Measurements from ENCODE around the gene MAPKAPK3.
A peak's percentile ranks its signal among the peaks of the same experiment; 100 is the strongest.

Gene MAPKAPK3

GRCh38 chr3:50617096-50617791, at the start of gene MAPKAPK3:
MAPKAPK3 (plus strand) TSS chr3:50617151; CDS start chr3:50617566, 415 bp downstream.
- DNase-seq (ENCODE audit: low read depth): no peak

GRCh38 chr3:50567386-50568167, 49.4 kb upstream of the MAPKAPK3 start, which contains the start of gene C3orf18:
C3orf18 (minus strand) TSS chr3:50567747; CDS start chr3:50565699, 2,048 bp downstream.
- peak; percentile 84 for DNase-seq (ENCODE audit: low read depth)

- DNase-seq (ENCODE audit: low read depth): peak; percentile 89
Measured at GRCh38 chr3:50568947-50569749, 47.8 kb upstream of the MAPKAPK3 start, which contains the start of gene HEMK1. HEMK1 (plus strand) TSS chr3:50569522; CDS start chr3:50571105, 1,583 bp downstream.

- no peak for DNase-seq (ENCODE audit: low read depth)
Measured at GRCh38 chr3:50570508-50571279, 46.3 kb upstream of the MAPKAPK3 start.

- no peak for DNase-seq (ENCODE audit: low read depth)
Measured at GRCh38 chr3:50571486-50571885, 45.5 kb upstream of the MAPKAPK3 start.

GRCh38 chr3:50572158-50572557, 44.8 kb upstream of the MAPKAPK3 start:
- DNase-seq (ENCODE audit: low read depth): peak; percentile 48

- no peak for DNase-seq (ENCODE audit: low read depth)
Measured at GRCh38 chr3:50572801-50573371, 44.1 kb upstream of the MAPKAPK3 start.

- no peak for DNase-seq (ENCODE audit: low read depth)
Measured at GRCh38 chr3:50573566-50574443, 43.1 kb upstream of the MAPKAPK3 start.

GRCh38 chr3:50574444-50574831, 42.5 kb upstream of the MAPKAPK3 start:
- DNase-seq (ENCODE audit: low read depth): no peak

- DNase-seq (ENCODE audit: low read depth): no peak
Measured at GRCh38 chr3:50575372-50575771, 41.6 kb upstream of the MAPKAPK3 start.

GRCh38 chr3:50577348-50577747, 39.6 kb upstream of the MAPKAPK3 start:
- DNase-seq (ENCODE audit: low read depth): no peak

GRCh38 chr3:50580683-50581458, 36.1 kb upstream of the MAPKAPK3 start:
- DNase-seq (ENCODE audit: low read depth): no peak

- no peak for DNase-seq (ENCODE audit: low read depth)
Measured at GRCh38 chr3:50581459-50581842, 35.5 kb upstream of the MAPKAPK3 start.

GRCh38 chr3:50582083-50582482, 34.9 kb upstream of the MAPKAPK3 start:
- no peak for DNase-seq (ENCODE audit: low read depth)

- no peak for DNase-seq (ENCODE audit: low read depth)
Measured at GRCh38 chr3:50583897-50584296, 33.1 kb upstream of the MAPKAPK3 start.

- DNase-seq (ENCODE audit: low read depth): no peak
Measured at GRCh38 chr3:50584391-50584790, 32.6 kb upstream of the MAPKAPK3 start.

GRCh38 chr3:50585919-50586762, 30.8 kb upstream of the MAPKAPK3 start:
- DNase-seq (ENCODE audit: low read depth): no peak

- no peak for DNase-seq (ENCODE audit: low read depth)
Measured at GRCh38 chr3:50586763-50587070, 30.2 kb upstream of the MAPKAPK3 start.

GRCh38 chr3:50587373-50587772, 29.6 kb upstream of the MAPKAPK3 start:
- no peak for DNase-seq (ENCODE audit: low read depth)

Data from stromal cell of bone marrow (primary cell).